ENCODE measurements around the gene HBZ. TPM values are rescaled to one million over a fixed set of nuclear protein-coding genes. Genes with fewer than 3 reads are reported as not detected.
A peak's percentile ranks its signal among the peaks of the same experiment; 100 is the strongest.

HBZ gene
- polyA plus RNA-seq (ENCODE audit: low read depth in 6 of 6): not detected

DNA sequence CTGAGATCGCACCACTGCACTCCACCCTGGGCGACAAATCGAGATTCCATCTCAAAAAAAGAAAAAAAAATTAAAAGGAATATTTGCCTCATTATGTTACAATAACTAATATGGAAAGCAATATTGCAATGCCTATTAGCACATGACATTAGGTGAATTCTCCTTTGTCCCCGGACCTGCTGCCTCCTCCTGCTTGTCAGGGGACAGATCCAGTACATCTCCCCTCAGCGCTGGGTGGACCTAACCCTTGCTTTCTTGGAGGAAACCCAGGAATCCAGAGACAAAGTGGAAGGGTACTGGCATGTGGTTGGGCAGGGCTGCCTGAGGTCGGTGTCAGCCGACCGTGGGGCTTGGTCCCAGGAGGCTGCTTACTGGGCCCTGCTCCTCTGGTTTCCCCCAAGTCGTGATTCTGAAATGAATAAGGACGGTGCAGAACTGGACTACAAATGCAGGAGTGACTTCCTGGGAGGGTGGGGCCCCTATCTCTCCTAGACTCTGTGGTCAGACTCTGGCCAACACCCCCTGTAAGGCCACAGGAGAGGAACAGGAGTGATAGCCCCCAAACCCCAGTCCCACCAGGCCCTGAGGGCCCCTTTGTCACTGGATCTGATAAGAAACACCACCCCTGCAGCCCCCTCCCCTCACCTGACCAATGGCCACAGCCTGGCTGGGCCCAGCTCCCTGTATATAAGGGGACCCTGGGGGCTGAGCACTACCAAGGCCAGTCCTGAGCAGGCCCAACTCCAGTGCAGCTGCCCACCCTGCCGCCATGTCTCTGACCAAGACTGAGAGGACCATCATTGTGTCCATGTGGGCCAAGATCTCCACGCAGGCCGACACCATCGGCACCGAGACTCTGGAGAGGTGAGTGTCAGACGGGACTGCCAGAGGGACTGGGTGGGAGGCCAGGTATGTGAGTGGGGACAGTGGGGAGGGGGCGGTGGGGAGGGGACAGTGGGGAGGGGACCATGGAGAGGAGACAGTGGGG, at the start of gene HBZ:
Gene HBZ (plus strand): TSS at position 504 of the 988 bp plus-strand sequence. CDS start 266 bp downstream, at position 770.
- peaks cover 30 to 59% (median 32%) of the 10 kb centered on the region in 3 donors for H3K27me3 Mint-ChIP-seq

DNA sequence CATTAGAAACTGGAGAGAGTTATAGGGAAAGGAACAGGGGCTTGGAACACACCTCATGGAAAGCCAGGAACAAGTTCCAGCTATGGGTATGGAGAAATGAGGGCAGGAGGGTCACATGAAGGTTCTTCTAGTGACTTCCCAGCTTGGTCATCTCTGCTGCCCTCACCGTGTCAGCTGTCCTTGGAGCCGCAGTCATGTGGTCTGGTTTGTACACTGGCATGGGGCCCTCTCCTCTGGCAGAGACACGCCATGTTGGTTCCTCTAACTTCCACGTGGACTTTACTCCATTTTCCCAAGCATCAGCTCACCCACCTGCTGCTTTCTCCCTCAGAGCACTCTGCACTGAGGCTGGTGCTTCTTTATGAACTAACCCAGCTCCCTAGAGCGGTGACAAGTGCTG, 48.1 kb upstream of the HBZ start:
- Mint-ChIP-seq H3K4me3 (no peak overlapping the region), H3K9me3 (no peaks in the 10 kb centered on the region), H3K4me1 (peaks cover 7 to 17% (median 9%) of the 10 kb centered on the region in 3 donors), H3K27ac (peak overlapping the region in 2 of 6 donors; percentile 7 to 65), H3K36me3 (no peaks in the 10 kb centered on the region), H3K27me3 (no peaks in the 10 kb centered on the region)
- ATAC-seq (ENCODE audit: low read depth in 2 of 2) (no peak), DNase-seq (no peak)

More for the DNA sequence above, at the start of gene HBZ:
- no peak for ATAC-seq (ENCODE audit: low read depth in 2 of 2)
- DNase-seq: no peak
- Mint-ChIP-seq H3K36me3 (peaks cover 0 to 4% of the 10 kb centered on the region in 2 donors), H3K9me3 (peaks cover 0 to 5% (median 0%) of the 10 kb centered on the region in 7 donors), H3K27ac (peak within 1 kb of the TSS in 2 of 6 donors; percentile 36 to 54), H3K4me3 (peak within 1 kb of the TSS in 6 of 8 donors; percentile 39 to 75 (median 43)), H3K4me1 (peaks cover 5 to 10% (median 9%) of the 10 kb centered on the region in 3 donors)

DNA sequence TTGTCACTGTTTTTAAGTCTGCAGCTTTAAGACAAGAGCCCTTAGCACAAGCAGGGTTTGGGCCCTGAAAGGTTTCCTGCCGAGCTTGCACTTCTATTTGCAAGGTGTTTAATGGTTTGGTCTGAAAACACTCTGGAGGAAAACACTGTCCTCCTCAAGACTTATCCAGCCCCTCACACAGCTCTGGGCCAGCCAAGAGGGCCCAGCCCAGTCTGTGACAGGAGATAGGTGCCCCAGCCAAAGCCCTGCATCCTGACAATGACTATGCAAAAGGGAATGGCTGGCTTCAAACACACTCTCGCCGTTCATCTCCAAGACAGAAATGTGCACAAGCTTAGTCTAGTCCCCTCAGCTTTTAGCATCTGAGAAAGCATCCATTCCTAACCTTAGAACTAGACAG, 47.5 kb upstream of the HBZ start:
- no peak overlapping the region for H3K4me3 Mint-ChIP-seq
- no peaks in the 10 kb centered on the region for H3K9me3 Mint-ChIP-seq
- no peaks in the 10 kb centered on the region for H3K36me3 Mint-ChIP-seq
- no peaks in the 10 kb centered on the region for H3K27me3 Mint-ChIP-seq
- no peak overlapping the region for H3K27ac Mint-ChIP-seq
- peaks cover 7 to 17% (median 9%) of the 10 kb centered on the region in 3 donors for H3K4me1 Mint-ChIP-seq
- DNase-seq (no peak), ATAC-seq (ENCODE audit: low read depth in 2 of 2) (no peak)

DNA sequence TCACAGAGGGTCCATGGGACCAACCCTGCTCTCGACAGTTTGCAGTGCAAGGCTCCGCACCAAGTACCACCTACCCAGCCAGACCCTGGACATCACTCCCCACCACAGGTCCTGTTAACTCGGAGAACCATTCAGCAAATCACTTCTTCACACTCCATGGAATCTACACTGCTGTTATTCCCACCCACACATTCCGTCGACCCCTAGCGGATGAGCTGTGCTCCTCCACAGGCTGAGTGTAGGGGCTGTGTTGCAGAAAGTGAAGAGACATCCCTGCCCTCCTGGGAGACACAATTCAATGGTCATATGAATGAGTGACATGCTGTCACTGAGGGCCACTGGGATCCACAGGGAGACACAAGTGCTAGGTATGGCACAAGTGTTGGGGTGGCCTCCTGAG, 46.9 kb upstream of the HBZ start:
- Mint-ChIP-seq H3K4me1 (peaks cover 7 to 17% (median 9%) of the 10 kb centered on the region in 3 donors), H3K4me3 (no peak overlapping the region), H3K27ac (peak overlapping the region in 1 of 6 donors; percentile 28), H3K9me3 (no peaks in the 10 kb centered on the region), H3K27me3 (no peaks in the 10 kb centered on the region), H3K36me3 (no peaks in the 10 kb centered on the region)
- no peak for DNase-seq
- ATAC-seq (ENCODE audit: low read depth in 2 of 2): no peak

GRCh38 chr16:106623-107324, 45.7 kb upstream of the HBZ start:
- Mint-ChIP-seq H3K27me3 (no peaks in the 10 kb centered on the region), H3K27ac (no peak overlapping the region), H3K36me3 (no peaks in the 10 kb centered on the region), H3K9me3 (no peaks in the 10 kb centered on the region), H3K4me3 (no peak overlapping the region), H3K4me1 (peaks cover 2 to 10% (median 6%) of the 10 kb centered on the region in 3 donors)
- ATAC-seq (ENCODE audit: low read depth in 2 of 2) (peak; percentile 75 to 86), DNase-seq (peak; percentile 57)

DNA sequence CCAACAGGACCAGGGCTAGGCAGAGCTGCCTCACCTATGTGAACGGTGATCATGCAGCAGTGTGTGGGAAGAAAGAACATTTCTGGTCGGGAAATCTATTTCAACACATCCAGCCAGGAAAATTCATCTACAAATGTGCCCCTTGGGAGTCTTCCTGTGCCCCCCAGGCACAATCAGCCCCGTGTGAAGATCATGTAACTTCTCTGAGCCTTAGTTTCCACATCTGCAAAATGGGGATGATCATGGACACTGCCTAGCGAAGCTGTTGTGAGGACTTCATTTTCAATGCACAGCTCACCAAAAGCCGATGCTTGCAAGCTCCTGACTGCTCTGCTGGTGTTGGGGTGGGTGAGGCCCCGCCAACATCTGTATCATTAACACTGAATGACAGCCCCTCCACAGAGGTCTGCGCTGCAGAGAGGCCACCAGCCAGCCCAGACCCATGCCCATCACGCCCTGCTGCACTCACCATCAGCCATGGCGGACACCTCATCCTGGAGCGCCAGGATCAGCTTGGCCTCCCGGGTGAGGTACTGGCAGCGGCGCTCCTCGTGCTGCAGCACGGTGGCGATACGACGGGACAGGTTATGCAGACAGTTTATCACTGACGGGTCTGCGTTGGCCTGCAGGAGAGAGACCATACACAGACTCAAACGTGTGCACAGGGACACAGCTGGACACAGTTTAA, 40.1 kb upstream of the HBZ start:
- H3K27ac Mint-ChIP-seq: peak overlapping the region in 1 of 6 donors; percentile 62
- no peaks in the 10 kb centered on the region for H3K9me3 Mint-ChIP-seq
- DNase-seq (no peak), ATAC-seq (ENCODE audit: low read depth in 2 of 2) (no peak)
- H3K27me3 Mint-ChIP-seq: no peaks in the 10 kb centered on the region
- H3K4me3 Mint-ChIP-seq: no peak overlapping the region
- no peaks in the 10 kb centered on the region for H3K4me1 Mint-ChIP-seq
- H3K36me3 Mint-ChIP-seq: peaks cover 9 to 15% of the 10 kb centered on the region in 2 donors

DNA sequence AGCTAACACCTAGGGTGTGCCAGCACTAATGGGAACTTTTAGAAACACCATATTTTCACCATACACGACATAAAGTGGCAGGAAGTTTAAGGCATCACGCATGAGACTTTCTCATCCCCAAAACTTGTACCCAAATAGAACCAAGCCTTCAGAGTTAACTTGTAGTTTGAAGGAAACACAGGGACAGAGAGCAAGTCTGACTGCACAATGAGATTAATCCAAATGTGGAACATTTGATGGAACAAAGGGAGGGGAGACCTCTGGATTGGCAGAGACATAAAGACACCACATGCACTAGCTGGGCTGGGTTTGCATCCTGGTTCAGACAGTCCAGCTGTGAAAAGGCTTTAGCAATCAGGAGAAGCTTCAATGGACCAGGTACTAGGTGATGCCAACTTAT, 38.1 kb upstream of the HBZ start:
- no peak for ATAC-seq (ENCODE audit: low read depth in 2 of 2)
- Mint-ChIP-seq H3K27me3 (no peaks in the 10 kb centered on the region), H3K4me1 (peaks cover 5 to 7% (median 6%) of the 10 kb centered on the region in 3 donors), H3K36me3 (peaks cover 9 to 15% of the 10 kb centered on the region in 2 donors), H3K27ac (no peak overlapping the region), H3K9me3 (no peaks in the 10 kb centered on the region), H3K4me3 (peak overlapping the region in 1 of 8 donors; percentile 42)
- no peak for DNase-seq

GRCh38 chr16:116015-116414, 36.4 kb upstream of the HBZ start:
- Mint-ChIP-seq H3K4me1 (peaks cover 5 to 7% (median 6%) of the 10 kb centered on the region in 3 donors), H3K27ac (no peak overlapping the region), H3K36me3 (peaks cover 9 to 15% of the 10 kb centered on the region in 2 donors), H3K9me3 (no peaks in the 10 kb centered on the region), H3K27me3 (no peaks in the 10 kb centered on the region), H3K4me3 (no peak overlapping the region)
- ATAC-seq (ENCODE audit: low read depth in 2 of 2) (no peak), DNase-seq (no peak)

DNA sequence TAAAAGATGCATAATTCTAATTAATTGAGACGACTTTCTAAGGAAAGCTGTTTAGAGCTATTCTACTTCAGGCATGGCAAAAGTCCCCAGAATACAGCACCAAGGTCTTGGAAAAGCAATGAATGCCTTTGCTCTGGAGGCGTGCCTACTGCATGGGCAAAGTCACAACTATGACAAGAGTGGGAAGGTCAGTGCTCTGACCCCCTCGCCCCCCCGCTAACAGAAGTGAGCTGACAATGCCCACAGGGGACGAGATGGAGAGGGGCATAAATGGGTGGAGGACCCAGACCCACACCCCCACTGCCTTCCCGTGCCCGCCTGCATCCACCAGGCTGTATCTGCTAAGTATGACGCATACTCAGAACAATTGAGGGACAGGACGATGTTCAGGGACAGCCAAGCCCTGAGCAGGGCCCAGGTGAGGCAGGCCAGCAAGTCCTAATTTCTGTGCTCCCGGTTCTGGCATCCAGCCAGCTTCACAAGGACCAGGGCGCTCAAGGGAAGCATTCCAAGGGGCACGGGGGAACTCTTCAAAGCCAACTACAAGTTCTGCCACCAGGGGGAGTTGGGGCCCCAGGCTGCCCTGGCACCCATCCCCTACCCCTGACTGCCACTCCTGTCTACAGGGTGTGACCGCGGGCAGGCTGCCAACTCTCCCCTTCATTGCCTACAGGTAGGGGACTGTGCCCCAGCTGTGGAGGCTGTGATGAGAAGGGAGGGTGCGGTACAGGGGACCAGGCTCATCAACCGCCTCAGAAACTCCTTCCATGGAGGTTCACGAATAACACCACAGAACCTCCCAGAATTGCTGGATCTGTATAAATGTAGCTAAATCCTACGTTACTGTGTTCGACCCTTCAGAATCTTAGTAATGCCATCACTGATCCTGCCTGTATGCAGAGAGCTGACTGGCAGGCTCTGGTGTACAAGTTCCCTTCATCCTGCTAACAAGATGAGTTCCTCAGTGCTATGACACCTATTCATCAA, 34.8 kb upstream of the HBZ start:
- peaks cover 9 to 15% of the 10 kb centered on the region in 2 donors for H3K36me3 Mint-ChIP-seq
- H3K27ac Mint-ChIP-seq: peak overlapping the region in 1 of 6 donors; percentile 63
- no peak overlapping the region for H3K4me3 Mint-ChIP-seq
- ATAC-seq (ENCODE audit: low read depth in 2 of 2): peak; percentile 85 to 97
- peak; percentile 61 for DNase-seq
- no peaks in the 10 kb centered on the region for H3K9me3 Mint-ChIP-seq
- H3K27me3 Mint-ChIP-seq: no peaks in the 10 kb centered on the region
- H3K4me1 Mint-ChIP-seq: peaks cover 5 to 7% (median 6%) of the 10 kb centered on the region in 3 donors

DNA sequence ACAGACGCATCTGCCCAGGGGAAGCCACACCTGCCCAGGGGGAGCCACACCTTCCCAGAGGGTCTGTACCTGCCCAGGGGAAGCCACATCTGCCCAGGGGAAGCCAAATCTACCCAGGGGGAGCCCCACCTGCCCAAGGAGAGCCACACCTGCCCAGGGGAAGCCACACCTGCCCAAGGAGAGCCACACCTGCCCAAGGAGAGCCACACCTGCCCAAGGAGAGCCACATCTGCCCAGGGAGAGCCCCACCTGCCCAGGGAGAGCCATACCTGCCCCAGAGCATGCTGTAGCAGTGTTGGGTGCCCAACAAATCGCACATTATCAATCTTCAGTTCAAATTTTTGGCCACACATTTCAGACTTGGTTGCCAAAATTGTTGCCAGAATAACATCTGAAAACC, 33.6 kb upstream of the HBZ start:
- ATAC-seq (ENCODE audit: low read depth in 2 of 2) (no peak), DNase-seq (no peak)
- no peaks in the 10 kb centered on the region for H3K27me3 Mint-ChIP-seq
- no peaks in the 10 kb centered on the region for H3K9me3 Mint-ChIP-seq
- no peak overlapping the region for H3K4me3 Mint-ChIP-seq
- no peak overlapping the region for H3K27ac Mint-ChIP-seq
- H3K4me1 Mint-ChIP-seq: peaks cover 5 to 7% (median 6%) of the 10 kb centered on the region in 3 donors
- H3K36me3 Mint-ChIP-seq: peaks cover 9 to 13% of the 10 kb centered on the region in 2 donors

DNA sequence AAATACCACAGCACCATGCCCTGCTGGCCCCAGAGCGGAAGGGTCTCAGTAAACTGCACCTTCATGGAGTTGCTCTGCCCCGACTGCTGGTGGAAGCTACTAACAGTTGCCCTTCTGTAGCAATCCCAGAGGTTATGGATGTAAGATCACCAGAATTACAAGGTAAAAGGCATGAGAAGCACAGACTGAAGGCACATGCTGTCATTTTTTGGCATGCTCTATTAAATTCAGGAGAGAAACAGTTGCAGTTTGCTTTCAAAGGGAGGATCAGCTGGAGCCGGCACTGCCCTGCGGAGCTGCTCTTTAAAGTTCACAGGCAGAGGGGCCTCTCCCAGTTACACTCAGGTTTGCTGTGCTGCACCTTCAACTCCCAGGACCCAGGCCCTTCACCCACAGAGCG, 33.1 kb upstream of the HBZ start:
- Mint-ChIP-seq H3K4me1 (peaks cover 5 to 7% (median 6%) of the 10 kb centered on the region in 3 donors), H3K36me3 (peaks cover 4 to 8% of the 10 kb centered on the region in 2 donors), H3K4me3 (no peak overlapping the region), H3K27ac (no peak overlapping the region), H3K9me3 (no peaks in the 10 kb centered on the region), H3K27me3 (no peaks in the 10 kb centered on the region)
- no peak for DNase-seq
- no peak for ATAC-seq (ENCODE audit: low read depth in 2 of 2)

DNA sequence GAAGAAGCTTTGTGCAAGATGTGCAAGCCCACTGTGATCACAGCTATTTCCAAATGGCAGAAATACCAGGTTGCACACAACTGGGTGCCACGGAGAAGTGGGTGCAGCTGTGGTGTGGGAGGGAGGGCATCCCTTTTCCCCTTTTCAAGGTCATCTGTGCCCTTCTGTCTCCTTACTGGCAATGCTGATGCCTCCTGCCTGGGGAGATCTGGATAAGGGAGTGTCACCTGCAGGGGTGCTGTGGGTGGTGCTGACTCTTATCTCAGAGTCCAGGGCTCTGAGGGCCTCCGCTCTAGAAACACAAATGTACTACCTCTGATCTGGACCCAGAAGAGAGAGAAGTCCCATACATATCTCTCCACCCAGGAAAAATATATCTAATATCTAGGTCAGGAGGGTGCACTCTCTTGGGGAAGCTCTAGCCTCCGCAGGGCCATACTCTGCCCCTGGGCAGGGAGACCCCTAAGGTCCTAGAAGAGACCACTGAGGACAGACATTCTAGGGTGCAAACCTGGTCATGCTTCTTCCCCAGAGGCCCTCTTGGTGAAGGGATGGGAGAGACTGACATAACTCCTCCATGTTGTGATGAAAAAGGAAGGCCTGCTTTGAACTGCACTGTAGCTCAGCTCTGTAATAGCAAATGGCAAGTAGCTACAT, 32.5 kb upstream of the HBZ start:
- H3K27me3 Mint-ChIP-seq: no peaks in the 10 kb centered on the region
- no peak for DNase-seq
- ATAC-seq (ENCODE audit: low read depth in 2 of 2): no peak
- H3K9me3 Mint-ChIP-seq: no peaks in the 10 kb centered on the region
- H3K27ac Mint-ChIP-seq: peak overlapping the region in 1 of 6 donors; percentile 39
- peaks cover 5 to 7% (median 6%) of the 10 kb centered on the region in 3 donors for H3K4me1 Mint-ChIP-seq
- H3K36me3 Mint-ChIP-seq: peaks cover 0 to 5% of the 10 kb centered on the region in 2 donors
- no peak overlapping the region for H3K4me3 Mint-ChIP-seq
